IPS DF 4.7 (cell line): ENCODE data around the gene PXN.
"Not testable (repeated sequence)": the region's sequence is repeated elsewhere in the genome, so short reads cannot be mapped to it uniquely, and the experiment has no call there.

ENCODE experiments used
- DNase-seq: peaks from one replicate; pipeline ENCODE4 v3.0.0-alpha.2; 2013; ENCODE audit warnings: low spot score; ENCODE audit errors: extremely low read depth

The PXN gene

GRCh38 chr12:120242275-120242799 is 23.2 kb downstream of the PXN start:
- no peak for DNase-seq

- no peak for DNase-seq
Measured at GRCh38 chr12:120241561-120242274, 23.8 kb downstream of the PXN start.

- DNase-seq = no peak
Measured at GRCh38 chr12:120240495-120240833, 25.1 kb downstream of the PXN start.

GRCh38 chr12:120239776-120240494 is 25.6 kb downstream of the PXN start:
- DNase-seq = no peak

- no peak for DNase-seq
Measured at GRCh38 chr12:120238839-120239445, 26.6 kb downstream of the PXN start.

- DNase-seq = no peak
Measured at GRCh38 chr12:120238217-120238616, 27.3 kb downstream of the PXN start.

- no peak for DNase-seq
Measured at GRCh38 chr12:120237360-120238171, 28.0 kb downstream of the PXN start.

- not testable (repeated sequence) for DNase-seq
Measured at GRCh38 chr12:120236809-120237208, 28.7 kb downstream of the PXN start.

GRCh38 chr12:120235369-120236323 is 29.9 kb downstream of the PXN start:
- no peak for DNase-seq

GRCh38 chr12:120234643-120235368 is 30.7 kb downstream of the PXN start:
- DNase-seq = no peak

- DNase-seq = peak; percentile 92
Measured at GRCh38 chr12:120231316-120232011, 34.1 kb downstream of the PXN start.

GRCh38 chr12:120230974-120231315 is 34.6 kb downstream of the PXN start:
- DNase-seq = no peak

GRCh38 chr12:120230326-120230973 is 35.1 kb downstream of the PXN start:
- peak; percentile 95 for DNase-seq

- DNase-seq = no peak
Measured at GRCh38 chr12:120229487-120230325, 35.8 kb downstream of the PXN start.

GRCh38 chr12:120229071-120229486 is 36.5 kb downstream of the PXN start:
- DNase-seq = no peak

GRCh38 chr12:120228291-120229070 is 37.0 kb downstream of the PXN start:
- DNase-seq = peak; percentile 93

GRCh38 chr12:120228041-120228290 is 37.6 kb downstream of the PXN start:
- no peak for DNase-seq
